Measurements from ENCODE around the gene OR52D1. TPM values are rescaled to one million over a fixed set of nuclear protein-coding genes. Genes with fewer than 3 reads are reported as not detected.

OR52D1 gene
- total RNA-seq, 2 experiments from 2014 or later, result not detected

- Mint-ChIP-seq H3K27me3 (ENCODE audit: low read depth) (no peaks in the 10 kb centered on the region), H3K27ac (no peak overlapping the region), H3K4me3 (no peak overlapping the region), H3K36me3 (ENCODE audit: low read depth) (no peaks in the 10 kb centered on the region), H3K9me3 (ENCODE audit: insufficient read depth) (no peaks in the 10 kb centered on the region), H3K4me1 (ENCODE audit: low read depth) (no peaks in the 10 kb centered on the region)
- CTCF ChIA-PET, result no interaction called here
- DNase-seq, result no peak
- ATAC-seq, result no peak
- POLR2A ChIA-PET, result no interaction called here
These were observed 33.8 kb downstream of the OR52D1 start for GRCh38 chr11:5522308-5522707.

DNA sequence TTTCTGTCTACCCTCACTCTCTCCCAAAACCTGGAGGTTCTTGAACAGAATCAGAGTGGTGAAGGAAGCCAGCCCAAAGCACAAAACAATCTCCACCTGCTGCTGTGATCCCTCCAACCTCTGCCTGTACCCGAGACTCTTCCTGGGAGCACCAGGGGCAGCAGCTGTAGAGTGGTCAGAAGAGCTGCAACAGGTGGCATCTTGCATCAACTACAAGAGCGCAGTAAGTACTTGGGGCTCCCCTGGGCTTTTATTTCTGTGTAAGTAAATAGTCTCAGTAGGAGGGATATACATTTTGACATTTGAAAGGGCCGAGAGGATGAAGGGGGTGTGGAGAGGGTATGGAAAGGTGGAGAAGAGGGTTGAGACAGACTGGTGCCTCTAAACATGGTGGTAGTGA, 36.3 kb downstream of the OR52D1 start:
- DNase-seq (no peak), ATAC-seq (no peak)
- Mint-ChIP-seq H3K27ac (no peak overlapping the region), H3K9me3 (ENCODE audit: insufficient read depth) (no peaks in the 10 kb centered on the region), H3K4me3 (no peak overlapping the region), H3K27me3 (ENCODE audit: low read depth) (no peaks in the 10 kb centered on the region), H3K4me1 (ENCODE audit: low read depth) (no peaks in the 10 kb centered on the region), H3K36me3 (ENCODE audit: low read depth) (no peaks in the 10 kb centered on the region)
- POLR2A ChIA-PET, result no interaction called here
- CTCF ChIA-PET, result no interaction called here

DNA sequence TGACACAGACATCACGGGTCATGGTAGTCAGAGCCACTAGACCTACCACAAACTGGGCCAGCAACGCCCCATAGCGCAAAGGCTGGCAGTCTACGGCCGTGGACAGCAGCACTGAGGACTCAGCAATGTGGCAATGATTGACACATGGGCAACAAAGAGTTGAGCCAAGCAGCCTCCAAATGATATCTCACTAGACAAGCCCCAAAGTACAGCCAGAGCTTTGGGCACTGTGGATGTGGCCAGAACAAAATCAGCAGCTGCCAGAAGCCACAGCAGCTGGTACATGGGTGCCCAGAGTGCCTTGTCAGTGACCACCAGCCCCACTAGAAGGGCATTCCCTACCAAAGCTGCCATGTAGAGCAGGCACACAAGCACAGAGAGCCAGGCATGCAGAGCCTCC, 39.2 kb downstream of the OR52D1 start:
- H3K9me3 Mint-ChIP-seq (ENCODE audit: insufficient read depth), result no peaks in the 10 kb centered on the region

GRCh38 chr11:5528495-5528894, 40.0 kb downstream of the OR52D1 start:
- Mint-ChIP-seq H3K27ac (no peak overlapping the region), H3K9me3 (ENCODE audit: insufficient read depth) (no peaks in the 10 kb centered on the region), H3K4me1 (ENCODE audit: low read depth) (no peaks in the 10 kb centered on the region), H3K4me3 (no peak overlapping the region), H3K27me3 (ENCODE audit: low read depth) (no peaks in the 10 kb centered on the region), H3K36me3 (ENCODE audit: low read depth) (no peaks in the 10 kb centered on the region)
- ChIA-PET CTCF (no interaction called here), POLR2A (no interaction called here)
- DNase-seq (no peak), ATAC-seq (no peak)

More for the DNA sequence above, 39.2 kb downstream of the OR52D1 start:
- no peaks in the 10 kb centered on the region for H3K27me3 Mint-ChIP-seq (ENCODE audit: low read depth)
- no peak for DNase-seq
- H3K27ac Mint-ChIP-seq, result no peak overlapping the region
- ATAC-seq, result no peak
- no peaks in the 10 kb centered on the region for H3K36me3 Mint-ChIP-seq (ENCODE audit: low read depth)
- POLR2A ChIA-PET, result no interaction called here
- CTCF ChIA-PET, result no interaction called here
- no peak overlapping the region for H3K4me3 Mint-ChIP-seq
- no peaks in the 10 kb centered on the region for H3K4me1 Mint-ChIP-seq (ENCODE audit: low read depth)

- no peaks in the 10 kb centered on the region for H3K27me3 Mint-ChIP-seq (ENCODE audit: low read depth)
- H3K27ac Mint-ChIP-seq, result no peak overlapping the region
- H3K9me3 Mint-ChIP-seq (ENCODE audit: insufficient read depth), result no peaks in the 10 kb centered on the region
- no peaks in the 10 kb centered on the region for H3K4me1 Mint-ChIP-seq (ENCODE audit: low read depth)
- no peak for ATAC-seq
- ChIA-PET CTCF (no interaction called here), POLR2A (no interaction called here)
- H3K4me3 Mint-ChIP-seq, result no peak overlapping the region
- H3K36me3 Mint-ChIP-seq (ENCODE audit: low read depth), result no peaks in the 10 kb centered on the region
- DNase-seq, result no peak
These were observed 42.8 kb downstream of the OR52D1 start for GRCh38 chr11:5531053-5531831.

DNA sequence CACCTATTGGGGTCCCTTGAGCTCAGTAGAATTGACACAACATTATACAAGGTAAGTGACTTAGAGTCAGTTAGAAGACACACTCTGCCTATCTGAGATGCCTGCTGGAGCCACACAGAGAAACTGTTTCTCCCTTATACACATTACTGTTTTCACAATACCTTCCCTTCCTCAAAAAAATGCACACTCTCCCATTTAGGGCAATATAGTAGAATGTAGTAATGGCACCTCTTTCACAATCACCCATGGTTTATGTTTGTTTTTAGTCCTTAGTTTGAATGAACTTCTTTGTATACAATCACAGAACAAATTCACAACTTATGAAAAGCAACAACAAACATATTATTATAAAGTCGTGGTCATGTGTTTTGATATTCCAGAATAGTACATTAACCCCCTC, 45.6 kb downstream of the OR52D1 start:
- DNase-seq (no peak), ATAC-seq (no peak)
- Mint-ChIP-seq H3K27ac (no peak overlapping the region), H3K27me3 (ENCODE audit: low read depth) (peaks cover 2% of the 10 kb centered on the region), H3K36me3 (ENCODE audit: low read depth) (no peaks in the 10 kb centered on the region), H3K4me1 (ENCODE audit: low read depth) (no peaks in the 10 kb centered on the region), H3K9me3 (ENCODE audit: insufficient read depth) (no peaks in the 10 kb centered on the region), H3K4me3 (no peak overlapping the region)
- ChIA-PET CTCF (no interaction called here), POLR2A (no interaction called here)

GRCh38 chr11:5536482-5536881, 48.0 kb downstream of the OR52D1 start:
- no peaks in the 10 kb centered on the region for H3K4me1 Mint-ChIP-seq (ENCODE audit: low read depth)
- H3K36me3 Mint-ChIP-seq (ENCODE audit: low read depth), result no peaks in the 10 kb centered on the region
- no peak overlapping the region for H3K27ac Mint-ChIP-seq
- ChIA-PET CTCF (no interaction called here), POLR2A (no interaction called here)
- DNase-seq (no peak), ATAC-seq (no peak)
- no peak overlapping the region for H3K4me3 Mint-ChIP-seq
- H3K9me3 Mint-ChIP-seq (ENCODE audit: insufficient read depth), result no peaks in the 10 kb centered on the region
- peaks cover 2% of the 10 kb centered on the region for H3K27me3 Mint-ChIP-seq (ENCODE audit: low read depth)

Other genes with a start within 250 kb of the OR52D1 start
- gene HBG1, start 238.8 kb upstream of the OR52D1 start, total RNA-seq, result not detected
- gene HBG2, start 233.9 kb upstream of the OR52D1 start, total RNA-seq, result not detected
- gene HBE1, start 218.7 kb upstream of the OR52D1 start, total RNA-seq, result not detected
- not detected for gene OR51B4, start 186.7 kb upstream of the OR52D1 start, total RNA-seq
- not detected for gene OR51B2, start 164.4 kb upstream of the OR52D1 start, total RNA-seq
- gene OR51B5, start 145.2 kb upstream of the OR52D1 start, total RNA-seq, result not detected
- gene OR51B6, start 137.2 kb upstream of the OR52D1 start, total RNA-seq, result not detected
- gene OR51M1, start 104.9 kb upstream of the OR52D1 start, total RNA-seq, result not detected
- not detected for gene OR51Q1, start 66.6 kb upstream of the OR52D1 start, total RNA-seq
- not detected for gene OR51I1, start 47.2 kb upstream of the OR52D1 start, total RNA-seq
- not detected for gene OR51I2, start 39.4 kb upstream of the OR52D1 start, total RNA-seq
- gene UBQLN3, start 21.3 kb downstream of the OR52D1 start, total RNA-seq, result not detected
- under 1 TPM in 1 of 2 experiments, not detected in 1; 0.23 TPM for gene UBQLNL, start 28.0 kb downstream of the OR52D1 start, total RNA-seq
- gene OR52H1, start 59.9 kb downstream of the OR52D1 start, total RNA-seq, result not detected
- not detected for gene OR52B6, start 92.2 kb downstream of the OR52D1 start, total RNA-seq
- gene TRIM6, start 108.0 kb downstream of the OR52D1 start, total RNA-seq, result under 1 TPM; 0.47 to 0.58 TPM
- gene TRIM34, start 136.3 kb downstream of the OR52D1 start, total RNA-seq, result 10 to 100 TPM; 11.9 to 12.3 TPM
- 10 to 100 TPM; 28.1 to 33.4 TPM for gene TRIM5, start 196.4 kb downstream of the OR52D1 start, total RNA-seq
- 100 to 1,000 TPM; 228 to 242 TPM for gene TRIM22, start 201.1 kb downstream of the OR52D1 start, total RNA-seq
- under 1 TPM; 0.16 to 0.34 TPM for gene OR56B1, start 247.8 kb downstream of the OR52D1 start, total RNA-seq